D341Med (cell line): ENCODE measurements around the gene TRMT61A.
A peak's percentile ranks its signal among the peaks of the same experiment; 100 is the strongest.
"Not testable (repeated sequence)": the region's sequence is repeated elsewhere in the genome, so short reads cannot be mapped to it uniquely, and the experiment has no call there.

Experiments
- DNase-seq: peaks from one replicate; pipeline ENCODE4 v3.0.0; 2012; ENCODE audit warnings: low spot score

Gene TRMT61A

DNA sequence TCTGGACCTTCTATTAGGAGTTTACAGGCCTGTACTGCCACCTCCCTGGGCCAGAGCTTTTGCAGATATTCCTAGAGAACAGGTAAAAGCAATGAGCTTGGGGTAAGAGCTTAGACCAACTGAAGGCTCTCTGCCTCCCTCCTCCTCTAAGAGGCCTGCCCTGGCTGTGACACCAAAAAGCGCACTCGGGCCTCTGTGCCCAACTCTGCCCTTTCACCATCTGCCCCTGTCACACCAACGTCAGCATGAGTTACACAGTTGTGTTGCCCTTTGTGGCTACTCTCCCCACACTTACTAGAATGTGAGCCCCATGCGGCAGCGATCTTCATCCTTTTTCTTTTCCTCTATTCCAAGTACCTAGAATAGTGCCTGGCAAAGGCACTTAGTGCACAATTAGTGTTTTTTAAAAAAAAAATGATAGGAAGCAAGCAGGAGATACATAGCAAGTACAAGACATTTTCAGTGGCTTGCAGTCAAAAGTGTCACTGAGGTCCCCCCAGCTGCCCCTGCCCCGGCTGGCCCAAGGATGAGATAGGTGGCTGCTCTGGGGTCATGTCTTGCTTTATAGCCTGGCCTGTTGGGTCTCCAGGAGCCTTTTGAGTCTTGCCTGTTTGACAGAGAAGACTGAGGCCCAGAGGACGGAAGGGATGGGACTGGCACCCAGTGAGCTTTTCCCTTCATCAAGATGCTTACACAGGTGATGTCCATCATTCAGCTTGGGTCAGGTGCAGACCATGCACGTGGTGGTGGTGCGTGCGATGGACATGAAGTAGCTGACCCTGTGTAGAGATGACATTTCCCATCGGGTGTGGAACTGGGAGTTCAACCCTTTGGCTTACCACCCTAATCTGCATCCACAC, 18.9 kb upstream of the TRMT61A start:
- DNase-seq: no peak

DNA sequence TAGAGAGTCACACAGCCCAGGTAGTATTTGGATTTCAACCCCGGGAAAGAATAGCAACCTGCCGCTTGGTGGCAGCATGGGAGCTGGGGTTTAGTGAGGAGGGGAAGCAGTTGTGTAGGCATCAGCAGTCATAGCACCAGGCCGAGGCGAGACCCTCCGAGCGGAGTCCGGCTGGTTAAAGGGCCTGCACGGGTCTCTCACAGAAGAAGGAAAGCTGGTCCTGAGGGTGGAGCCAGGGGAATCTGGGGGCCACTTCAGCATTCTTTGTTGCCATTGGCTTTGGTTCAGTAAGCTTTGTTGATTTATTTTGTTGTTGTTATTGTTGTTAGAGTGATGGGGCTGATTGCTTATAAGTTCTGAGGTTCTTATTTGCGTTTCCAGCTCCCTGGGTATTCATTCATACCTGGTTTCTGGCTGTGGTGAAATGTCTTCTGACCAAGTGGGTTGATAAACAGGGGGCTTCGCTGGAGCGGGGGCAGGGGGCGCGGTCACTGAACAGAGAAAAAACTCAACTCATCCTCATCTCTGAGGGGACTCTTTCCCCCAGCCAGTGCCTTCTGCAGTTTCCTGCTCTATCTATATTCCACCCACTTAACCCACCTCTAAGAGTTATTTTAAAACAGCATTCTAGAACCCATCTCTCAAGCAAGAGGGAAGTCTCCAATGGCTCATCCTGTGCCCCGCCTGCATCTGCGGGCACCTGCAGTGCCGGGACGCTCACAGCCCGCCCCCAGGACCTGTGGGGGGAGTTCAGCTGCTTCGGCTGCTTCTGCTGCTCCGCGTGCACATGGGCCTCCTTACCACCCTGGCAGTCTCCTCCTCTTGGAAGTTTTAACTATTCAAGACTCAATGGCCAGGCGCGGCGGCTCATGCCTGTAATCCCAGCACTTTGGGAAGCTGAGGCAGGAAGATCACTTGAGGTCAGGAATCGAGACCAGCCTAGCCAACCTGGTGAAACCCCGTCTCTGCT, 18.0 kb upstream of the TRMT61A start:
- no peak for DNase-seq

DNA sequence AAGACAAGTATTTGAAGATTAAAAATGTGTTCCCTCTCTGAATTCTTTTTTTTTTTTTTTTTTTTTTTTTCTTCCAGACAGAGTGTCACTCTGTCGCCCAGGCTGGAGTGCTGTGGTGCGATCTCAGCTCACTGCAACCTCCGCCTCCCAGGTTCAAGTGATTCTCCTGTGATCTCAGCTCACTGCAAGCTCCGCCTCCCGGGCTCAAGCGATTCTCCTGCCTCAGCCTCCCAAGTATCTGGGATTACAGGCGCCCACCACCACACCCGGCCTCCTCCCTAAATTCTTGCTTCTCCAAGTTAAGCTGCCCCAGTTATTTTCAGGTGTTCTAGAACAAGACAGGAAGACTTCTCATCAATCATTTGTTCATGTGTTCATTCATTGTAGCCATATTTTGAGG, 16.8 kb upstream of the TRMT61A start:
- DNase-seq: not testable (repeated sequence)

DNA sequence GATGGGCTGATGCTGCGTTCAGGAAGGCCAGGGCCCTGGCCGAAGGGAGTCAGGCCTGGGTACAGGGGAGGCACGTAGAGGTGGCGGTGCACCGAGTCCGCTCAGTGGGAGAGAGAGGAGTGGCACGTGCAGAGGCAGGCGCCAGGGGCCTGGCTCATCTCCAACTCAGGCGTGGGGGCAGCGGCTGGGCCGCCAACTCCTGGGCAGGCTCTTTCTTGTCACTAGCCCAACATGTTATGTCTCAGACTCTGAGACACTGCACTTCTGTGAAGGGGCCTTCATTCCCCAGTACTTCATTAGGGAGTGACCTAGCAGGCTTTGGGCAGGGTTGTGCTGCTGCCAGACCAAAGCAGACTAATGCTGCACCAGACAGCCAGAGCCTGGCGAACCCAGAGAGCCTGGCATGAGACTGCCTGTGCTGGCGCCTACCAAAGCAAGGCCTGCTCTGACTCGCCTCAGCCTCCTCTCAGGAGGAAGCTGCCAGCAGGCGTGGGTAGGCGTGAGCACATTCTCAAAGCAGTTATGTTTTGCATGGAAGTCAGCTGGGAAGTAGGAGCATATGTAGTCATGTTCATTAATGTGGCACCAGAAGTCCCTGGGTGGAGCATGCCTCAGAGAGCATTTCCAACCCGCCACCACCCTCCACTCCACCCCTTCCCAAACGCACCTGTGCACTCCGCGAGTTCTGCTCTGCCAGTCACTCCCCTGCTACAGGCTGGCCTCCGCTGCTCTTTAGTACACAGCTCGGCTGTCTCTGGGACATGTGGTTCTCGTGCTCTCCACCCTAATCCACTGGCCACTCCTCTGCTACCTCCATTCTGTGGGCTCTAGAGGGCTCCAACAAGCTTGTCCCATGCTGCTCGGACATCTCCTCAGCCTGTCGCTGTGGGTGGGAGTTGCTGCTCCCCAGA, 16.0 kb upstream of the TRMT61A start:
- no peak for DNase-seq

DNA sequence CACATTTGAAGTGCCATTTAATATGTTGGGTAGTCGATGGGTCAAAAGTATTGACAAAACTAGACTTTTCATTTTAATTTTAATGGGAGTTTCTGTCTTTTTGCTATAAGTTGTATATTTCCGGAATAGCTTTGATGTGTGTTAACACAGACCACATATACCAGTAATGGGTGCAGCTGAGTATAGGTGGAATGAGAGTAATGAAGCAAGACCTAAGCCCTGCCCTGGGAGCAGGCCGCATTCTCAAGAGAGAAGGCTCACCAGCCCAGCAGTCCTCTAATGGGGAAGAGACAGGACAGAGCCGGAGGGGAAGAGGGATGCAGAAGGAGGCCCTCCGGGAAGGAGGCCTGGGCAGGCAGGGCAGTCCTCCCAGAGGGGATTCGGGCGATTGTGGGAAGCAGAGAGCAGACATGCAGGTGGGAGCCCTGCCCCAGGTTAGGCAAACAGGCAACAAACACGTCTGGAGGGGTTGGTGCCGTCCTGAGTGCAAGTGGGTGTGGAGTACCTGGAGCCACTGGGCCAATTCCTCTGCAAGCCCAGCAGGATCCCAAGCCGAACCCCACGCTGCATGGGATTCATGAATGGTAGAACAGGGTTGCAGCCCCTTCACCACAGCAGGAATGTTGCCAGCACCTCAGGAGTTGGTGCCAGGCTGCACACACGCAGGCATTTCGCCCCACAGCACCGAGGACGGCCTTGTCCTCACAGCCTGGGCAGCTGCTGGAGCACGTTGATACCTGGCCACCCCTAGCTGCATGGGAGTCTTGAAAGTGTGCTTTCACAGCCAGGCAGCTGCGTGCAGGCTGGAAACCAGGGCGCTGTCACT, 14.2 kb upstream of the TRMT61A start:
- peak; percentile 28 for DNase-seq

DNA sequence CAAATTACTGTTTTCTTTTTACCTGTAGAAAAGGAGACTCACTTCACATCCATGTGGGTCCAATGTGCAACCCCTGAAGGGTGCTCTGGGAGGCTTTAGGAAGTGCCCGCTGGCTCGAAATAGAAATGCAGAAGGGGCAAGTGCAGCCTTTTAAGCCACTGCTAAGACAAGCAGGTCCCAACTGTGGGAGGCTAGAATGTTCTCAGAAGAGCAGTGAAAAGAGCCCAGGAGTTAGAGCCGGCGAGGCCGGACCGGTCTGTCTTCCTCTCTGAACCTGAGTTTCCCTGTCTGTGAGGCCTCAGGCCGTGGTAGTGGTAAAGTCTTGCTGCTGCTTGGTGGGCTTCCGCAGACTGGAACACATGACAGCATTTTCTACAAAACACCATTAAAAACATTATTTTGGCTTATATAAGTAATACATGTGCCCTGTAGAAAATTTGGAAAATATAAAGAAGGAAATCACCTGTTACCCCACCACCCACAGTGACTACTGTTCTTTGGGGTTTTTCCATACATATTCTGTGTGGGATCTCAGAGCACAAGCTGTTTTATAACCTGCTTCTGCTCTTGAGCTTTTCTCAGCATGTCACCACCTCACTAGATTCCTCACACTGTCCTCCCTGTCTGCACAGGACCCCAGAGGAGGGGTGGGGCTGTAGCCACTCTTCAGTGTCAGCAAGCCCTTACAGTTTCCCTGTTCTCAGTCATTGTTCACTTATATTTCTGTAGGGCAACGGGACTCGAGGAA, 12.4 kb upstream of the TRMT61A start:
- no peak for DNase-seq

DNA sequence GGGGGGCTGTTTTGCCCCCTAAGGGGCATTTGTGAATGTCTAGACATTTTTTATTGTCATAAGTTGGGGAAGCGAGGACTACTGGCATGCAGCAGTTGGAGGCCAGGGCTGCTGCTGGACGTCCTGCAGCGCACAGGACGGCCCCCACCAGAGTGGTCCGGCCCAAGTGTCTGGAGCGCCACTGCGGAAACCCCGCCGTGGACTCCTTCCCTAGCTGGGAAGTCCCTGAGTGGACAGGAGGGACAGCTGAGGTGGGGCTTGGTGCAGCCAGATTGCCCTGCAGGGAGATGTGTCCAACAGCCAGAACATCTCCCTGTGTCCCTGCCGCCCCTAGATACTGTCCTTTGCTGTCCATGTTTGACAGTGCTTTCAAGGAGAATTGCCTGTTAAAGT, 11.8 kb upstream of the TRMT61A start:
- no peak for DNase-seq

DNA sequence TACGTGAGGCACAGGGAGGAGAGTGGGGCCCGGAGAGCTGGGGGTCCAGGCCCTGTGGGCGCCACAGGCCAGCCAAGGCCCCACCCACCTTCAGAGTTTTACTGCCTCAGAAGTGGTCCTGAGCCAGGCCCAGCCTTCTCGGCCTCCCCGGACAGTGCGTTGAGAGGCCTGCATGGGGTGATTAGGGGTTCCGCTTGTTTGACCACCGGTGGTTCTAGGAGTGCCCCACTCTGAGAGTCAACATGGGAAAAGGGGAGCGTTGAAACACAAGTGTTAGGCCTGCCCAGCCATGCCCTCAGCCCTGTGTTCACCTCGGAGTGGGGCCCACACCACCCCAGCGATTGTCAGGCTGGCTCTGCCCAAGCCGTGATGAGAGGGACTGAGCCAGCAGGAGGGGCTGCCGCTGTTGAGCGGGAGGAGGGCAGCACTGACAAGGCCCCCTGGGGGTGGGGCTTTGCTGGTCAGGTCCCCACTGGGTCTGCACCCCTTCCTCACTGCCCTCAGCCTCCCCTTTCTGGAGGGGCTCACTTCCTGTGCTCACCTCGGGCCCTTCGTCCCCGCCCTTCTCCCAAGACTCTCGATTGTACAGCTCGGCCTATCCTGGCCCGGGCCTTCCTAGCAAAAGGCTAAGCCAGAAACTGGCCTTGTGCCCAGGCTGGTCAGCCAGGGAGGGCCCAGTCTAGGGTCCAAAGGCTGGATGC, 11.1 kb upstream of the TRMT61A start:
- peak; percentile 31 for DNase-seq

DNA sequence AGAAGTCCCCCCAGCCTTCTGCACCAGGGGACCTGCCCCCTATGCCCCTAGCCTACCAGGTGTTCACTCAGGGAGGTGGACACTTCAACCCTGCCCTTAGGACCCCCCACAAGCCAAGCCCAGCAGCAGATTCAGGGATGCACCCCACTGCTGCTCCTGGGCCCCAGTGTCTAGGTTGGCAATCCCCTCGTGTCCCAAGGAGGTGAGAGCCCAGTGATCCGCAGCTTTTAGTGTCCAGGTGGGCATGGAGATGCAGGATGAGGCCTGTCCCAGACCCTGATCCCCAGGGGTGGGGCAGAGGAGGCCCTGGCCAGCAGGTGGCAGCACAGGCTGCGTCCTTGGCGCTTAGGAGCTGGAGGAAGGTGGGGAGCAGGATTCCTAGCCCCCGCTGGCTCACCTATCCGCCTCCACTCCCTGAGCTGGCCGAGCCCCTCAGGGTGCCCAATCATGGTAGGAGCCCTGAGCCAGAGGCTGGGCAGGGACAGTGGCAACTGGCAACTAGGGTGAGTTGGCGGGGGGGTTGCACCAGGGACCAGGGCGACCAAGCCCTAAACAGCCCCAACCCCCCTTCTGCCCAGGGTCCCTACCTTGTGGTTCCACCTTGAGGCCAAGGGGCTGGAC, 10.5 kb upstream of the TRMT61A start:
- DNase-seq: peak; percentile 89

DNA sequence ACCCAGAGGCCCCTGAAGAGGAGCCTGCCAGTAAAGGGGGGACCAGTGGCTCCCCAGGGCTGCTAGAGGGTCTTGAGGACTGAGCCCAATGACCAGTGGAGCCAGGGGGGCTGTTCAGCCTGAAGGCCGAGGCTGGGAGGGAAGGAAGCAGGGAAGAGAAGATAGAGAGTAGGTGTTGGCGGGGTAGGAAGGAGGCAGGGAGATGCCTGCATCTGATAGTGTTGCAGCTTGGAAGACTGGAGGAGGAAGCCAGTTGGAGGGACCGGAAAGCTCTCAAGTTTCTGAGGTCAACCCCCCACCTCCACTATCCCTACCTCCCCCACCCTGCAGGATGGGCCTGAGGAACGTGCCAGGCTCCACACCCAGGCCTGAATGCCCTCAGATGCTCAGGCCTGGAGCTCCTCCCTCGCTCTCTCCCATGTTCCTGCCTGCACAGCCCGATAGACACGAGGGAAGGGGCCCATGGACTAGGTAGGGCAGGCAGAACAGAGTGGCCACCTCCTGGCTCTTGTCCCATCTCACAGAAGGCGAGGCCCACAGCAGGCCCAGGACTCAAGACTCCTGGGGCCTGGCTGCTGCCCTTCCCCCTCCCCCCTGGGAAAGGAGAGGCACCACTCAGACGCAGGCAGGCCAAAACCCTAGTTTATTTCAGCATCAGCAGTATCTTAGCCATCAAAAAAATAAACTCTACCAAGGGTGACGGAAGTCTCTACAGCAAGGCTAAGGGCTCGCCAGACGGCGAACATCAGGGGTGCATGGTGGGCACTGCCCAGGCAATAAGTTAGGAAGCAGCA, 9.8 kb upstream of the TRMT61A start:
- DNase-seq: no peak

DNA sequence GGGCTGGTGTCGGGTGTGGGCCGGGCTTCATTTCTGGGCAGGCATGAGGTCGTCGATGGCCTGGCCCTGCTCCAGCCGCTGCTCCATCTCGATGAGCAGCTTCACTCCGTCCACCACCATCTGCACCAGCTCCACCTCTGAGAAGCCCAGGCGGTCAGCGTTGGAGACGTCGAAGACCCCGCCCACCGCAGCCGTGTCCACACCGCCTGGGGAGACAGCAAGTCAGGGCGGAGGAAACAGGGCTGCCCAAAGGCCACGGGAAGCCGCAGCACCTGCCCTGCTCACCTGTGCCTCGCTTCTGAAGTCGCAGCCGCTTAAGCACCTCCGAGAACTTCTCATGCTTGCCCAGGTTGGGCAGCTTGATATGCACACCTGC, 9.2 kb upstream of the TRMT61A start:
- no peak for DNase-seq

DNA sequence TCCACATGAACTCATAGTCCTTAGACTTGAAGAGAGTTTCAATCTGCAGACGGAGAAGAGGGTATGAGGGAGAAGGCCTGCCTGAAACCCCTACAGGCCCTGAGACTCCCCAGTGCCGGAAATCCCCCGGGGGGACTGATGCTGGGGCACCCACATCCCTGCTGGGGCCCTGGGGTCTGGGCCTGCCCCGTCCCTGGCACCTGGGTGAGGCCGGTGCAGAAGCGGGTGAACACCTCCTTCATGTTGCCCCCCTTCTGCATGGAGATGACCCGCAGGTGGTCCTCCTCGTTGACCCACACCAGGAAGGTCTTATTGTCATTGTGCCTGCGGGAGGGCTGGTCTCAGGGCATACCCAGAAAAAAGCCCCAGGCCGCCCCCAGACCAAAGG, 8.7 kb upstream of the TRMT61A start:
- no peak for DNase-seq

DNA sequence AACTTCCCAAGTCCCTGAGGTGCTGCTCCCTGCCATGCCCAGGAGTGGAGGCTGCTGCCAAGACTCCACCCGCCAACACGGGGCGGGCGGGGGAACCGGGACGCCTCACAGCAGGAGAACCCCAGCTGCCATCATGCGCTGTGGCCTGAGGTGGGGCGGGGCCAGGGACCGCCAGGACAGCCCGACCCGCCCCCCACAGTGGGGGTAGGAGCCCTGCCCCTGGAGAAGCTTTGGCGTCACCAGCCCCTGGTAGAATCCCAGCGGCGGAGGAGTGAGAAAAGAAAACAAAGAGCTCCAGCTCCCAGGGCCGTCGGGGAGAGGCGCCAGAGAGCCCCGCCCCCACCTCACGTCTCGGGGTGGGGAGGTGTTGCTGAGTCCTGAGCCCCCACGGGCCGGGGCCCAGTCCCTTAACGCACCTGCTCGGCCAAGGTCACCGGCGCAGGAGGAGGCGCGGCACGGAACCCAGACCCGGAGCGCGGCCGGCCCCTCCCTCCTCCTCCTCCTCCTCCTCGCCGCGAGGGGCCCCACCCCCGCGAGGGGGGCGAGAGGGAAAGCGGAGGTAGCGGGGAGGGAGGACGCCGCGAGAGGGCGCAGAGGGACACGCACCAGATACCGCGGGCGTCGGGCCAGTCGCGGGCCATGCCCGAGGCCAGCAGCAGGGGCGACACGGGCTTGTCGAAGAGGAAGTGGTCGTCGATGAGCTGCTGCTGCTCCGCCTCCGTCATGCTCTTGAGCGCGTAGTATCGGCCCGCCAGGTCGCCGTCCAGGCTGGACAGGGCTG, 8.1 kb upstream of the TRMT61A start:
- peak; percentile 91 for DNase-seq

DNA sequence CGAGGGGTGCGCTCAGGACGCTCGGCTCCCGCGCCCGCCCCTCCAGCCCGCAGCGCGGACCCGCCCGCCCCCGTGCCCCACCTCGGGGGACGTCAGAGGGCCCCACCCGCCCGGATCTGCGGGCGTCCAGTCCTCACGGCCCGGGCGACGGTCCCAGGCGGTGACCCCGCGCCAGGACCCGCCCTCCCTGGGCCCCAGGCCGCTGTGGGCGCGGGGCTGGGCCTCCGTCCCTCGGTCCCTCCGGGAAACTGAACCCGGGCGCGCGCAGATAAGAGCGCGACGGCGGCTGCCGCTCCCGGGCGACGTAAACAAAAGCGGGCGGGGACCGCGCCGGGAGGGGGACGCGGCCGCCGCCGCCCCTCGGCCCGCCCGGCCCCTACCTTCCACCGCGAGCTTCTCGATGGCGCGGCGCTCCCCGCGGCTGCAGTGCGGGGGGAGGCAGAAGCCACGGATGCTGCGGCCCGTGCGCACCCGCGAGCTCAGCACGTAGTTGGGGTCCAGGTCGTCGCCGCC, 7.5 kb upstream of the TRMT61A start:
- DNase-seq: peak; percentile 67

DNA sequence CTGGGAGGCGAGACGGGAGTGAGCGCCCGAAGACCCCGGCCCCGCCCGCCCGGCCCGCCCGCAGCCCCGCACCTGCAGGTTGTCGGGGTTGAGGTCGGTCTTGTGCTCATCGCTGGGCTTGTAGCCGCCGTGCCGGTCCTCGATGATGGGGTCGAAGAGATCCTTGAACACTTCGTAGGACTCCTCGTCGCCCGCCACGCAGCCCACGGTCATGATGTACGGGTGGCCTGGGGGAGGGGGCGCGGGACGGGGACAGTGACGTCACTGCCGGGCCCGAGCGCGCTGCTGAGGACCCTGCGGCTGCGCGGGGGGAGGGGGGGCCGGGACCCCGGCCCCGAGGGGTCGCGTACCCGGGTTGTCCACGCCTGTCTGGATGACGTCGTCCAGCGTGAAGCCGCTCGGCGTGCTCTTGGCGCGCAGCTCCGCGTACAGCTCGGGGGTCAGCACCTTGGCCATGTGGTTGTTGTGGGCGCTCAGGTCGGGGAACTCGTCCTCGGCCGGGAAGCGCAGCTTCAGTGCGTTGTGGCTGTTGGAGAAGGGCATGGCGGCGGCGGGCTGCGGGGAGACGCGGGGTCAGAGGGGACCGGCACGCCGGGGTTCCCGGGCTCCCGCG, 6.9 kb upstream of the TRMT61A start:
- DNase-seq: peak; percentile 81

DNA sequence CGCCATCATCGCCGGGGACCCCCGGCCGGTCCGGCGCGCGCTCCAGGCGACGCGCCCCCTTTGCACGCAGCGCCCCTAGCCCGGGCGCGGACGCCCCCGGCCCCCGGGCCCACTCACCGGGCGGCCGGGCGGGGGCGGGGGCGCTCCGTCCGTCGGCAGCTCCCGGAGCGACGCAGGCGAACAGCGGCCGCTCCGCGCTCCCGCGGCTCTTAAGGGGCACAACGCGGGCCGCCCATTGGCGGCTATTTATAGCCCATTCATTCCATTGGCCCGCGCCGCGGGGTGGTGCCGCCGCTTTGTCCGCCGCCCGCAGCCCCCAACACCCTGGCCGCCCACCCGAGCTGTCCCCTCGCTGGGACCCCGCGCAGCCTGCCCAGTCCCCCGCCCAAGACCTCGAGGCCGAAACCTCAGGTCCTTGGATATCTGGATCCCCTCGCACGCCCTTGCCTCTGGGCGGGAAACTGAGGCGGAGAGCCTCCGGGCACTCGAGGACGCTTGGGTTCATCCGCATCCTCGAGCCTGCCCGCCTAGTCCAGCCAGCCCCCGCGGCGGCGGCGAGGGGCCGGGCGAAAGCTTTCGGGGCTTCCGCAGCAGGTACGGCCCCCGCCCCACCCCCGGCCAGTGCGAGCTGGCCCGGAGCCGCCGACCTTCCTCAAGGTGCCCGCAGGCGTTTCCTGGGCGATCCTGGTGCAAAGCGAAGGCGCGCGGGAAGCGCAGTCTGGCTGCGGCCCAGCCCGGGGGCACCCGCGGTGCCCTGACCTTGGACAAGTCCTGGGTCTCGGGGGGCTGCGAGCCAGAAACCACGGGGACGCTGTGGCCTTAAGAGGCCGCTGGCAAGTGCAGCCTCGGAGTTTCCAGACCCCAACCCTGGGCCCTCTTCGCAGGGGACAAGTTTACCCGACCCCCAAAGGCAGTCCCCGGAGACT, 6.1 kb upstream of the TRMT61A start, which contains the start of gene CKB:
Gene CKB (minus strand): TSS at position 182 of the 926 bp plus-strand sequence. CDS start 337 bp downstream, outside the sequence.
- DNase-seq: peak; percentile 96
